ENCODE measurements around the gene TMEM201.
A peak's percentile ranks its signal among the peaks of the same experiment; 100 is the strongest.

TMEM201 gene

DNA sequence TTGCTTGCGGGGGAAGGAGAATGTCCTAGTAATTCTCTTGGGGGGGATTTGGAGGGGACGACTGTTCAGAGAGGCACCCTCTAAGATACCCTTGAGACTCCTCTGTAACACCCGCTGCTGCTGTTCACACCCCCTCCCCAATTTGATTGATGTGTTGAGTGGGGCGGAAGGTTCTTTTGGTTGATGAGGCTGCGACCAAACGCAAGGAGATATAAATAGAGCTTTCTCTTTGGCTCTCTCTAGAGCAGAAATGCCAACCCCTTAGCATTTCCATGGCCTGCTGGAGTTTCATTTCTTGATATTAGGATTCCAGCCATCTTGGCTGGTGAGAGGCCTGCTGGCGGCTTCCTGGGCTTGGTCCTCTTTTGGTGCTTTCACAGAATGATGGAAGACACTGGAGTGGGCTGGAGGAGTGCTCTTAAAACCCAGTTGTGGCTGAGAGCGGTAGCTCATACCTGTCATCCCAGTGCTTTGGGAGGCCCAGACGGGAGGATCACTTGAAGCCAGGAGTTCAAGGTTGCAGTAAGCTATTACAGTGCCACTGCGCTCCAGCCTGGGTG is 64.9 kb downstream of the TMEM201 start:
- H3F3A ChIP-seq (ENCODE audit: insufficient read depth) = peaks cover 34% of the 10 kb centered on the region
- H3K36me3 ChIP-seq (ENCODE audit: low read length) = no peaks in the 10 kb centered on the region
- H4K20me1 ChIP-seq (ENCODE audit: low read depth, low read length) = no peaks in the 10 kb centered on the region
- H2AFZ ChIP-seq (ENCODE audit: low read depth, low read length, severe bottlenecking) = peak overlapping the region; percentile 46
- H3K4me2 ChIP-seq (ENCODE audit: low read depth, low read length, poor library complexity, severe bottlenecking) = peak overlapping the region; percentile 61
- H3K79me2 ChIP-seq (ENCODE audit: insufficient read depth, low read length) = peaks cover 26% of the 10 kb centered on the region
- H3K27me3 ChIP-seq (ENCODE audit: low read length) = no peaks in the 10 kb centered on the region
- no peaks in the 10 kb centered on the region for H3K9me2 ChIP-seq (replicated peaks; ENCODE audit: insufficient read depth, low read length)
- peak overlapping the region; percentile 92 for H3K9ac ChIP-seq (ENCODE audit: low read length)
- H3K4me3 ChIP-seq (ENCODE audit: insufficient read depth, low read length, poor library complexity, severe bottlenecking) = peak overlapping the region; percentile 54
- H3K9me3 ChIP-seq (ENCODE audit: insufficient read depth, low read length) = no peaks in the 10 kb centered on the region
- TF ChIP-seq, protein P1, sequence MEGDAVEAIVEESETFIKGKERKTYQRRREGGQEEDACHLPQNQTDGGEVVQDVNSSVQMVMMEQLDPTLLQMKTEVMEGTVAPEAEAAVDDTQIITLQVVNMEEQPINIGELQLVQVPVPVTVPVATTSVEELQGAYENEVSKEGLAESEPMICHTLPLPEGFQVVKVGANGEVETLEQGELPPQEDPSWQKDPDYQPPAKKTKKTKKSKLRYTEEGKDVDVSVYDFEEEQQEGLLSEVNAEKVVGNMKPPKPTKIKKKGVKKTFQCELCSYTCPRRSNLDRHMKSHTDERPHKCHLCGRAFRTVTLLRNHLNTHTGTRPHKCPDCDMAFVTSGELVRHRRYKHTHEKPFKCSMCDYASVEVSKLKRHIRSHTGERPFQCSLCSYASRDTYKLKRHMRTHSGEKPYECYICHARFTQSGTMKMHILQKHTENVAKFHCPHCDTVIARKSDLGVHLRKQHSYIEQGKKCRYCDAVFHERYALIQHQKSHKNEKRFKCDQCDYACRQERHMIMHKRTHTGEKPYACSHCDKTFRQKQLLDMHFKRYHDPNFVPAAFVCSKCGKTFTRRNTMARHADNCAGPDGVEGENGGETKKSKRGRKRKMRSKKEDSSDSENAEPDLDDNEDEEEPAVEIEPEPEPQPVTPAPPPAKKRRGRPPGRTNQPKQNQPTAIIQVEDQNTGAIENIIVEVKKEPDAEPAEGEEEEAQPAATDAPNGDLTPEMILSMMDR (IDR thresholded peaks at IDR 0.05; ENCODE audit: insufficient read depth, low read length, poor library complexity, severe bottlenecking) = no peak
- TF ChIP-seq EZH2phosphoT487 (conservative IDR thresholded peaks at IDR 0.05; ENCODE audit: low read length) = no peak
- H3K27ac ChIP-seq (ENCODE audit: low read depth, low read length) = peak overlapping the region; percentile 90

DNA sequence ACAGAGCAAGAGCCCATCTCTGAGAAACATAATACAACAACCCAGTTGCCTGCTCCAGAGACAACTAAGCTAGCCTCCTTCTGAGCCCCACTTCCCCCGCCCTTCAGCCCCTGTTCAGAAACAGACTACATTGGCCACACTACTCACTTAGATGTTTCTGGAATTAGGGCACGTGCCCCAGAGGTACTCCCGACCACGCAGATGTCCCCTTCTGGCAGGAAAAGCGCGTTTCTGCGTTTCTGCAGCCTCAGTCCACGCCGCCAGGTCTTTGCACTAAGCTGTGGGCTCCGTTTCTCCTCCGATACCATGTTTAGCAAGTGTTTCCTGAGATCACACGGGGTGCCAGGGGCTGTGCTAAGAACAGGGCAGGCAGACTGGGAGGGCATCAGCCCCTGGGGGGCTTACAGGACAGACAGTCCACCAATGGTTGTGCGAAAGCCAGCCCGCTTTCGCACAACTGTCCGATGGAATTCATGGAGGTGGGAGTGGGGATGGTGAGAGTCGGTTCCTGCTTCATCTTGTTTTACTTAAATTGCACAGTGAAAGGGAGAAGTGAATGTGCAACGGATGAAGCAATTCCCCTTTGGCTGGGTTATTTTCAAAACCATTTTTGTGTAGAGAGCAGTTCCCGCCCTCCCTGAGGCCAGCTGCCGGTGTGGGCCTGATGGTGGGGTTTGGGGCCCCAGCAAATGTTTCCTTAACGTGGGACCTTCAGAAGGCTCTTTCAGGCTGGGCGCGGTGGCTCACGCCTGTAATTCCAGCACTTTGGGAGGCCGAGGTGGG is 65.5 kb downstream of the TMEM201 start:
- Histone ChIP-seq H3K4me3 (ENCODE audit: insufficient read depth, low read length, poor library complexity, severe bottlenecking) (peak overlapping the region; percentile 54), H3K27me3 (ENCODE audit: low read length) (no peaks in the 10 kb centered on the region), H3K9me2 (replicated peaks; ENCODE audit: insufficient read depth, low read length) (no peaks in the 10 kb centered on the region), H3K27ac (ENCODE audit: low read depth, low read length) (peak overlapping the region; percentile 90), H3K36me3 (ENCODE audit: low read length) (no peaks in the 10 kb centered on the region), H3K9me3 (ENCODE audit: insufficient read depth, low read length) (no peaks in the 10 kb centered on the region), H3K9ac (ENCODE audit: low read length) (peak overlapping the region; percentile 92), H3K4me2 (ENCODE audit: low read depth, low read length, poor library complexity, severe bottlenecking) (peak overlapping the region; percentile 61), H3K79me2 (ENCODE audit: insufficient read depth, low read length) (peaks cover 26% of the 10 kb centered on the region), H2AFZ (ENCODE audit: low read depth, low read length, severe bottlenecking) (peak overlapping the region; percentile 46), H4K20me1 (ENCODE audit: low read depth, low read length) (no peaks in the 10 kb centered on the region), H3F3A (ENCODE audit: insufficient read depth) (peaks cover 34% of the 10 kb centered on the region)
- TF ChIP-seq, protein P1 (IDR thresholded peaks at IDR 0.05; ENCODE audit: insufficient read depth, low read length, poor library complexity, severe bottlenecking) = no peak
- TF ChIP-seq EZH2phosphoT487 (conservative IDR thresholded peaks at IDR 0.05; ENCODE audit: low read length) = no peak

DNA sequence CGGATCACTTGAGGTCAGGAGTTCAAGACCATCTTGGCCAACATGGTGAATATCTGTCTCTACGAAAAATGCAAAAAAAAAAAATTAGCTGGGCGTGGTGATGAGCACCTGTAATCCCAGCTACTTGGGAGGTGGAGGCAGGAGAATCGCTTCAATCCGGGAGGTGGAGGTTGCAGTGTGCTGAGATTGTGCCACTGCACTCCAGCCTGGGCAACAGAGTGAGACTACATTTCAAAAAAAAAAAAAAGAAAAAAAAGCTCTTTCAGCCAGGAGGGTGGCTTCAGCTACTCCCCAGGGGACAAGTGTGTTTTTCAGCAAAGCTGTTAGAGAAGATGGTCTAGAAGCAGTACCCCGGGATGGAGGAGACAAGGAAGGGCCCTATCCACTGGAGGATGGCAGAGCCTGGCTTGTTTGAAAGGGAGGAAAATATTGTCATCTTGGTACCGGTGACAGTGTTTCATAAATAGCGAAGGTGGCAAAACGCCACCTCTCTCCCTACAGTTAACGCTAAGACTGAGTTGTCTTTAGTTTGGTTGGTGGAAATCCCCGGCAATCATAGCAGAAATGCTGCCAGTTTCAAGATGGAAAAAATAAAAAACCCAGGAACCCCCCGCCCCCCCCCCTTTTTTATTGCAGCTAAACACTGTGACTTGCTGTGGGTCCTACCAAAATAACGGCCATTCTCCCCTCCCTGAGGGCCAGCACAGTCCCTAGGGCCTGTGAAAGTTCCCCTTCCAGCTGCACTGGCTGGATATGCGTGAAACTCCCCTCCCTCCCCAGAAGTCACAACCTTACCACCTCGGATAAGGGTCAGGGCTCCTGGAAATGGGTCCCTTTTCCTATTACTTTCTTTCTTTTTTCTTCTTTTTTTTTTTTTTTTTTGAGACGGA is 66.4 kb downstream of the TMEM201 start:
- Histone ChIP-seq H3F3A (ENCODE audit: insufficient read depth) (peaks cover 34% of the 10 kb centered on the region), H3K4me3 (ENCODE audit: insufficient read depth, low read length, poor library complexity, severe bottlenecking) (no peak overlapping the region), H3K79me2 (ENCODE audit: insufficient read depth, low read length) (peaks cover 26% of the 10 kb centered on the region), H2AFZ (ENCODE audit: low read depth, low read length, severe bottlenecking) (no peak overlapping the region), H3K9me3 (ENCODE audit: insufficient read depth, low read length) (no peaks in the 10 kb centered on the region), H4K20me1 (ENCODE audit: low read depth, low read length) (no peaks in the 10 kb centered on the region), H3K9ac (ENCODE audit: low read length) (peak overlapping the region; percentile 92; the same call in 1 of the 2 replicates), H3K36me3 (ENCODE audit: low read length) (no peaks in the 10 kb centered on the region), H3K4me2 (ENCODE audit: low read depth, low read length, poor library complexity, severe bottlenecking) (peak overlapping the region; percentile 61), H3K9me2 (replicated peaks; ENCODE audit: insufficient read depth, low read length) (no peaks in the 10 kb centered on the region), H3K27me3 (ENCODE audit: low read length) (no peaks in the 10 kb centered on the region), H3K27ac (ENCODE audit: low read depth, low read length) (peak overlapping the region; percentile 90)
- TF ChIP-seq, protein P1 (IDR thresholded peaks at IDR 0.05; ENCODE audit: insufficient read depth, low read length, poor library complexity, severe bottlenecking) = no peak
- no peak for TF ChIP-seq EZH2phosphoT487 (conservative IDR thresholded peaks at IDR 0.05; ENCODE audit: low read length)
